ENCODE data around the gene PCSK9. TPM values are rescaled to one million over a fixed set of nuclear protein-coding genes. Genes with fewer than 3 reads are reported as not detected.

PCSK9 gene
- total and polyA plus RNA-seq, 2 of the 4 experiments (the other 2 are of a cell fraction) = under 0.01 to 0.17 TPM

GRCh38 chr1:55060133-55060999 lies 21.0 kb downstream of the PCSK9 start:
- Histone ChIP-seq H3K79me1 (ENCODE audit: low read depth in 1 of 2, low read length in 2 of 2) (no peaks in the 10 kb centered on the region), H3K36me3 (ENCODE audit: control insufficient read depth, insufficient read depth, low read length) (no peaks in the 10 kb centered on the region), H2BK15ac (ENCODE audit: low read depth, low read length) (no peak overlapping the region), H3K18ac (ENCODE audit: low read depth, low read length) (no peak overlapping the region), H4K91ac (ENCODE audit: insufficient read depth, low read depth, low read length) (no peak overlapping the region), H4K5ac (ENCODE audit: low read depth, low read length) (no peak overlapping the region), H3K27ac (ENCODE audit: insufficient read depth, low read length) (no peak overlapping the region), H2BK20ac (ENCODE audit: low read depth, low read length) (no peak overlapping the region), H2BK120ac (ENCODE audit: low read depth, low read length) (no peak overlapping the region), H3K4ac (ENCODE audit: low read depth, low read length) (no peak overlapping the region), H3K4me2 (ENCODE audit: low read depth, low read length) (no peak overlapping the region), H2AFZ (replicated peaks; ENCODE audit: low read length, poor library complexity) (peak overlapping the region; percentile 66), H3K56ac (ENCODE audit: extremely low read depth, insufficient read depth, low read length) (no peak overlapping the region), H2AK9ac (replicated peaks; ENCODE audit: low read depth, low read length, poor library complexity) (no peak overlapping the region), H2BK5ac (ENCODE audit: low read depth, low read length, poor library complexity, severe bottlenecking) (no peak overlapping the region), H4K20me1 (ENCODE audit: insufficient read depth, low read length) (peaks cover 12% of the 10 kb centered on the region), H3K9me3 (ENCODE audit: control insufficient read depth, insufficient read depth, low read length) (no peaks in the 10 kb centered on the region), H3K14ac (replicated peaks; ENCODE audit: low read depth, low read length) (no peak overlapping the region; the same call in 1 of the 2 replicates), H4K8ac (ENCODE audit: low read depth in 2 of 2, low read length in 2 of 2) (no peak overlapping the region), H3K4me3 (ENCODE audit: insufficient read depth, low read depth, low read length) (no peak overlapping the region), H3K27me3 (ENCODE audit: control insufficient read depth, insufficient read depth, low read length) (peaks cover 24% of the 10 kb centered on the region), H3K9me1 (ENCODE audit: insufficient read depth, low read length) (peaks cover 14% of the 10 kb centered on the region; the same call in 1 of the 2 replicates), H3K23ac (ENCODE audit: low read depth, low read length) (no peak overlapping the region), H2AK5ac (ENCODE audit: low read depth, low read length) (no peak overlapping the region), H3K9ac (ENCODE audit: low read depth, low read length) (no peak overlapping the region), H3K4me1 (ENCODE audit: control insufficient read depth, insufficient read depth, low read length) (peaks cover 6% of the 10 kb centered on the region)
- no TSS peak for BruUV-seq (replicated peaks)
- in situ Hi-C loops (cut with MboI; ENCODE audit: low sequenced_read_pairs) (no loop called here), dilution Hi-C loops (cut with HindIII; ENCODE audit: low sequenced_read_pairs, unreplicated experiment) (no loop called here), intact Hi-C loops (cut with micrococcal nuclease) (no loop called here)
- CTCF ChIA-PET = no interaction called here
- POLR2A ChIA-PET (ENCODE audit: unreplicated experiment) = no interaction called here
- no peak for ATAC-seq (ENCODE audit: low read depth)
- TF ChIP-seq NFE2L2 (IDR thresholded peaks at IDR 0.05; ENCODE audit: low read depth, low read length) = no peak
- TF ChIP-seq MXI1 (IDR thresholded peaks at IDR 0.05; ENCODE audit: borderline replicate concordance, low read depth, low read length) = 0 out of 2 replicates have a peak, but pooled peaks have one; percentile 24
- TF ChIP-seq SMC3 (IDR thresholded peaks at IDR 0.05; ENCODE audit: low read depth, low read length) = no peak
- TF ChIP-seq CTCF (conservative IDR thresholded peaks at IDR 0.05; ENCODE audit: low read depth, low read length) = no peak
- 93% methylated on average over 7 of the region's 14 CpGs; no CpG with 5 or more reads in 1 of the 2 experiments for WGBS, 2 experiments (ENCODE audit: extremely low coverage in 2 of 2, insufficient read length in 1 of 2)
- no peak for DNase-seq

Measured in IMR-90 (cell line).